SW 1271 (cell line): ENCODE results near the gene SPINDOC.

ENCODE experiments used
- DNase-seq, 2 experiments: peaks; one replicate each; lab custom pipeline; 2025; lab: John Stamatoyannopoulos, UW

Gene SPINDOC

GRCh38 chr11:63834535-63835157 lies 21.4 kb downstream of the SPINDOC start:
- DNase-seq = no peak

GRCh38 chr11:63835158-63835545 lies 21.9 kb downstream of the SPINDOC start:
- no peak for DNase-seq

GRCh38 chr11:63837027-63837688 lies 23.9 kb downstream of the SPINDOC start:
- DNase-seq = peak; percentile 50 to 69

- no peak for DNase-seq
Measured at GRCh38 chr11:63837739-63838138, 24.5 kb downstream of the SPINDOC start.

GRCh38 chr11:63838150-63838677 lies 25.0 kb downstream of the SPINDOC start:
- DNase-seq = no peak

- DNase-seq = peak; percentile 92 to 97
Measured at GRCh38 chr11:63838678-63839507, 25.6 kb downstream of the SPINDOC start, which contains the start of gene MARK2. Gene MARK2, plus strand, starts transcription at chr11:63839110. Its CDS starts 397 bp downstream, at chr11:63839507.

GRCh38 chr11:63839508-63840355 lies 26.5 kb downstream of the SPINDOC start:
- no peak for DNase-seq

GRCh38 chr11:63840356-63841060 lies 27.3 kb downstream of the SPINDOC start:
- DNase-seq = no peak

- DNase-seq = no peak
Measured at GRCh38 chr11:63841554-63841953, 28.3 kb downstream of the SPINDOC start.

GRCh38 chr11:63843041-63843440 lies 29.8 kb downstream of the SPINDOC start:
- DNase-seq = no peak

GRCh38 chr11:63844836-63845235 lies 31.6 kb downstream of the SPINDOC start:
- no peak for DNase-seq

GRCh38 chr11:63845303-63845702 lies 32.0 kb downstream of the SPINDOC start:
- DNase-seq = no peak

GRCh38 chr11:63845911-63846310 lies 32.7 kb downstream of the SPINDOC start:
- DNase-seq = no peak

GRCh38 chr11:63846897-63847296 lies 33.6 kb downstream of the SPINDOC start:
- no peak for DNase-seq

- no peak for DNase-seq
Measured at GRCh38 chr11:63847363-63847762, 34.1 kb downstream of the SPINDOC start.

- DNase-seq = no peak
Measured at GRCh38 chr11:63849691-63850090, 36.4 kb downstream of the SPINDOC start.

- DNase-seq = no peak
Measured at GRCh38 chr11:63850920-63851319, 37.7 kb downstream of the SPINDOC start.

- no peak for DNase-seq
Measured at GRCh38 chr11:63851364-63851763, 38.1 kb downstream of the SPINDOC start.

GRCh38 chr11:63853476-63853875 lies 40.2 kb downstream of the SPINDOC start:
- DNase-seq = no peak

GRCh38 chr11:63854696-63855095 lies 41.4 kb downstream of the SPINDOC start:
- DNase-seq = no peak

- no peak for DNase-seq
Measured at GRCh38 chr11:63855975-63856374, 42.7 kb downstream of the SPINDOC start.
